Measurements from ENCODE around the gene PGM2. TPM values are rescaled to one million over a fixed set of nuclear protein-coding genes. Genes with fewer than 3 reads are reported as not detected.
"Not testable (repeated sequence)": the region's sequence is repeated elsewhere in the genome, so short reads cannot be mapped to it uniquely, and the experiment has no call there.

The PGM2 gene
- polyA plus RNA-seq, 10 donors = 11.3 to 20.5 (median 12.5) TPM

GRCh38 chr4:37816006-37816405, 10.5 kb upstream of the PGM2 start:
- no peak for DNase-seq

GRCh38 chr4:37816719-37817118, 9.8 kb upstream of the PGM2 start:
- no peak for DNase-seq

- no peak for DNase-seq
Observed at GRCh38 chr4:37818752-37819151, 7.7 kb upstream of the PGM2 start.

- not testable (repeated sequence) for DNase-seq
Observed at GRCh38 chr4:37820458-37820857, 6.0 kb upstream of the PGM2 start.

- no peak for DNase-seq
Observed at GRCh38 chr4:37821953-37822605, 4.4 kb upstream of the PGM2 start.

- DNase-seq = peak in 1 of 3 donors; percentile 9
Observed at GRCh38 chr4:37825501-37825900, 985 bp upstream of the PGM2 start.

GRCh38 chr4:37825968-37826294, 555 bp upstream of the PGM2 start:
- DNase-seq = peak in 1 of 3 donors; percentile 22

- peak in 1 of 3 donors; percentile 14 for DNase-seq
Observed at GRCh38 chr4:37827030-37827685, 672 bp downstream of the PGM2 start.

- DNase-seq = no peak
Observed at GRCh38 chr4:37827802-37828321, 1.4 kb downstream of the PGM2 start.

- no peak for DNase-seq
Observed at GRCh38 chr4:37828843-37829242, 2.4 kb downstream of the PGM2 start.

GRCh38 chr4:37830640-37831039, 4.2 kb downstream of the PGM2 start:
- no peak for DNase-seq

- DNase-seq = no peak
Observed at GRCh38 chr4:37835031-37835430, 8.5 kb downstream of the PGM2 start.

GRCh38 chr4:37835806-37836205, 9.3 kb downstream of the PGM2 start:
- no peak for DNase-seq

GRCh38 chr4:37836274-37836673, 9.8 kb downstream of the PGM2 start:
- DNase-seq = no peak

- DNase-seq = no peak
Observed at GRCh38 chr4:37836838-37837440, 10.5 kb downstream of the PGM2 start.

- DNase-seq = peak in 2 of 3 donors; percentile 6 to 61
Observed at GRCh38 chr4:37837446-37837845, 11.0 kb downstream of the PGM2 start.

- DNase-seq = no peak
Observed at GRCh38 chr4:37839426-37839825, 12.9 kb downstream of the PGM2 start.

GRCh38 chr4:37844204-37844603, 17.7 kb downstream of the PGM2 start:
- no peak for DNase-seq

GRCh38 chr4:37845201-37845600, 18.7 kb downstream of the PGM2 start:
- DNase-seq = no peak

GRCh38 chr4:37847311-37847884, 20.9 kb downstream of the PGM2 start:
- DNase-seq = no peak

- no peak for DNase-seq
Observed at GRCh38 chr4:37852376-37852775, 25.9 kb downstream of the PGM2 start.

- DNase-seq = no peak
Observed at GRCh38 chr4:37858112-37858511, 31.6 kb downstream of the PGM2 start.

- no peak for DNase-seq
Observed at GRCh38 chr4:37858872-37859271, 32.4 kb downstream of the PGM2 start.
